Measurements from ENCODE around the gene CDC34. TPM values are rescaled to one million over a fixed set of nuclear protein-coding genes. Genes with fewer than 3 reads are reported as not detected.
"Not testable (repeated sequence)": the region's sequence is repeated elsewhere in the genome, so short reads cannot be mapped to it uniquely, and the experiment has no call there.

CDC34 gene
- polyA plus RNA-seq, 1 donor: 69.0 TPM

DNA sequence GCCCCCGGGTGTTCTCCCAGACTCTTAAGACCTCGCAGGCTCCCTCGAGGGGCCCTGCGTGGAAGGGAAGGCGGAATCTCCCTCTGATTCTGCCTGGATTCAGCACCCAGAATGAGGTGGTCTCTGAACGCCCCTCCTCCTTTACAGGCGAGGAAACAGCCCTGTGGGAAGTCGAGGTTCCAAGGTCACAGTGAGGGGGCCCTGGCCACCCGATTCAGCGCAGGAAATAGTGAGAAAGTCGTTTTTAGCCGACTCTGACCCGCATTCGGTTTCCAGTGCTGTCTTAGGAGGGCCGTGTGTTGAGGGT, 41.9 kb downstream of the CDC34 start:
- DNase-seq (ENCODE audit: low read depth): no peak

DNA sequence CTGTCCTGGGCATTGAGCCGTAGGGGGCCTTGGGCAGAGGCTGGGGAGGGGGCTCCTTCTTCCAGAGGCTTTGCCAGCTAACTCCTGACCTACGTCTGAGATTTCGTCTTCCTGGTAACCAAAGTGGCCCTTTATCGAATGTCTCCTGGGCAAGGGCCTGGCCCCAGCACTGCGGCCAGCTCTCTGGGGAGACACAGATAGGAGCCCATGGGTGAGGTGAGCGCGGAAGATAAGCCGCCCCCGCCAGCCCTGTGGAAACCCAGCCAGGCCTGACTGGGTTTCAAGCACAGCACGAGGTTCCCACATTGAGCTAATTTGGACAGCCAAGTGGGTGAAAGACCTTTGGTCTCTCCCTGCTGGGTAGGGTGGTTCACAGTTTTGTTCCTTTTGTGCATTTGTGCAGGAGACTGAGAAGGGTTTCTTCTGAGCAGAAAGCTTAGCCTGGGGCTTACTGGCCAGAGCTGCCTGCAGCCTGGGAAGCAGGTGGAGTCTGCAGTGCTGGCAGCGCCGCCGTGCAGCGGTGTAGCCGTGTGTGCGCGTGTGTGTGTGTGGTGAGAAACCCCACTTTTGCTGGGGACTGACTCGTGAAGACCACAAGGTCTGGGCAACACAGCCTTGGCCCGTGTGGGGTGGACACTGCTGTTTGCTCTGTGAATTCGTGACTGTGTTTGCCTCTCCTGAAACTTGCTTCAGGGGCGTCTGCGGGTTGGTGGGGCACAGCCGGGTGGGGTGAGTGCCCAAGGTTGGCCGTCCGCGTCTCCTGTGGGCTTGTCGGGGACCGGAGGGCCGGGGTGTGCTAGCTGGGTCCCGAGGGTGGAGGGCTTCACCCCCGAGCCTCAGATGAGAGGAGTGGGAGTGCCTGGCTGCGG, 43.3 kb downstream of the CDC34 start:
- no peak for DNase-seq (ENCODE audit: low read depth)

DNA sequence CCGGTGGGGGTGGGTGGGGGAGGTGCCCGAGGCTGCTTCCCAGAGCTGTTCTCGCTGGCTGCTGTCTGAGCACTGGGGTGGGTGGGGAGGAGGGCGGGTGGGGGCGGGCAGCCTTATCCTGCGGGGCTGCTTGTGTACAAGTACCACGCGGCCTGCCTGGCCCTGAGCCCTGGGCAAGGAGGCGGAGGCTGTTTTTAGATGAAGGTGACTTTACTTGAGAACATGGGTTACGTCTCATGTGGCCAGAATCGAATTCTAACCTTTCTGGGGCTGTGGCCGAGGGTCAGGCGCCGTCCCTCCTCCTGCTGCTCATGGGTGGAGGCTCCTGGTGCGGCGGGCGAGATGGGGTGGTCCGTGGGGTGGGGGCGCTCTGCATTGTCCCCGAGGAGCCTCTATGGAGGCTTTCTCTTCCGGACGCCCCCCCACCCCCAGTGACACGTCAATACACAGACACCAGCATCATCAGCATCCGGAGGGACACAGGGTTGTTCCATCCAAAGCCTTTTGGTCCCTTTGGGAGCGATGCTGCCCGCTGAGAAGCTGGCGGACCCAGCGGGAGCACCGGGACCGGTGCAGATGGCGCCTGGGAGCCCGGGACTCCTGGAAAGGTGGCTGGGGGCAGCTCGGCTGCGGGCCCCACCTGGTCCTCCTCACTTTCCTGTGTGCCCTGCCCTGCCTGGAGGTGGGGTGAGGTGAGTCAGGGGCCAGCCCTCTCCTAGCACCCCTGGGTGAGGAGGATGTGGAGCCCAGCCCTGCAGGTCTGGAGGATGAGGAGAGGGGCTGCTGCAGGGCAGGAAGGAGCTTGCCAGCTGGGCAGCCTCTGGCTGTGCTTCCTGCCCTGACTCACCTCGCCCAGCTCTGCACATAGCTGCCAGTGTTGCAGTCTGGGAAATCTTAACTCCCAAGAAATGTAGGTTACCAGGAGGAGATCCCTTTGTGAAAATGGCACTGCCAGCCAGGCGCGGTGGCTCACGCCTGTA, 44.3 kb downstream of the CDC34 start:
- DNase-seq (ENCODE audit: low read depth): no peak

GRCh38 chr19:576768-577438, 45.3 kb downstream of the CDC34 start:
- DNase-seq (ENCODE audit: low read depth): no peak

GRCh38 chr19:577439-578392, 46.2 kb downstream of the CDC34 start:
- DNase-seq (ENCODE audit: low read depth): no peak

DNA sequence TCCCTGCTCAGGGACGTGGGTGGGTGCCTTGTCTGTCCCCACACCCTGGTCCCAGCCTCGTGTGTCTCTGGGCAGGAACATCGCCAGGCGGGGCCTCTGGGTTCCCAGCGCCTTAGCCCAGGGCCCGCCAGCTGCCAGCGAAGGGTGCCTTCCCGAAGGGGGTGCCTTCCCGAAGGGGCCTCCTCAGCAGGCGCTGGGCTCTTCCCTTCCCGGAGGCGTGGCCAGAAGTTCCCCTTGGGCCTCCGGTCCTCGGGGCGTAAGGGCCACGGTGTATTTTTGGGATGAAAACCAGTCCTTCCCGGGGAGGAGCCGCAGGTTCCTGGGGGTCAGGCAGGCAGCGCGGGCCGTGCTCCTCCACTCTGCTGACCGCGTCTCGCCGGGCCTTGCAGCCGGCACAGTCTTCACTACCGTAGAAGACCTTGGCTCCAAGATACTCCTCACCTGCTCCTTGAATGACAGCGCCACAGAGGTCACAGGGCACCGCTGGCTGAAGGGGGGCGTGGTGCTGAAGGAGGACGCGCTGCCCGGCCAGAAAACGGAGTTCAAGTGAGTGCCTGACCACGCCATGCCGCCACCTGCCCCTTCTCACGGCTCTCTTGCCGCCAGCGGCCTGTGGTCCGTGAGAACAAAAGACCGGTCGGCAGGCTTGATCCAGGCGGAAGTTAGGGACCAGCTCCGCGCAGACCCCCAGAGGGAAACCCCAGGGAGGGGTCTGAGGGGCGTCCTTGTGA, 47.7 kb downstream of the CDC34 start:
- no peak for DNase-seq (ENCODE audit: low read depth)

DNA sequence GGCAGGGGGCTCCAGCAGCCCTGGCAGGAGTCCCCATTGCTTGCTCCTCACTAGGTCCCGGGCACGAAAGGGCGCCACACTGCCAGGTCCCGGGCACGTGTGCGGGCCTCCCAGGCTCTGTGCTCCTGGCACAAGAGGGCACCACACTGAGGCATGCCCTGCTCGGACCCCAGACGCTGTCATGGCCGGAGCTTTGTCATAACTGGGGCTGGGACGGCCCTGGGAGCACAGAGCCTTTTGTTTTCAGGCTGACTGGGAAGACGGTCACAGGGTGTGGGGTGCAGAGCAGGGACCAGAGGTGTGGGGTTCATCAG, 48.2 kb downstream of the CDC34 start:
- no peak for DNase-seq (ENCODE audit: low read depth)

- DNase-seq (ENCODE audit: low read depth): no peak
These were observed 48.8 kb downstream of the CDC34 start for GRCh38 chr19:580274-580835.

- no peak for DNase-seq (ENCODE audit: low read depth)
These were observed 50.0 kb downstream of the CDC34 start for GRCh38 chr19:581399-582111.

DNA sequence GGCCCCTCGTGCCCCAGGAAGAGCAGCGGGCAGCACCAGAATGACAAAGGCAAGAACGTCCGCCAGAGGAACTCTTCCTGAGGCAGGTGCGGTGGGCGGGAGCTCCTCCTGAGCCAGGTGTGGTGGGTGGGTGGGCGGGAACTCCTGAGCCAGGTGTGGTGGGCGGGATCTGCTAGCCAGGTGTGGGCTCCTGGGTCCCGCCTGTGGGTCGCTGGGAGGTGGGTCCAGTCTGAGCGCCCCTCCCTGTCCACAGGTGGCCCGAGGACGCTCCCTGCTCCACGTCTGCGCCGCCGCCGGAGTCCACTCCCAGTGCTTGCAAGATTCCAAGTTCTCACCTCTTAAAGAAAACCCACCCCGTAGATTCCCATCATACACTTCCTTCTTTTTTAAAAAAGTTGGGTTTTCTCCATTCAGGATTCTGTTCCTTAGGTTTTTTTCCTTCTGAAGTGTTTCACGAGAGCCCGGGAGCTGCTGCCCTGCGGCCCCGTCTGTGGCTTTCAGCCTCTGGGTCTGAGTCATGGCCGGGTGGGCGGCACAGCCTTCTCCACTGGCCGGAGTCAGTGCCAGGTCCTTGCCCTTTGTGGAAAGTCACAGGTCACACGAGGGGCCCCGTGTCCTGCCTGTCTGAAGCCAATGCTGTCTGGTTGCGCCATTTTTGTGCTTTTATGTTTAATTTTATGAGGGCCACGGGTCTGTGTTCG, 51.1 kb downstream of the CDC34 start:
- no peak for DNase-seq (ENCODE audit: low read depth)

DNA sequence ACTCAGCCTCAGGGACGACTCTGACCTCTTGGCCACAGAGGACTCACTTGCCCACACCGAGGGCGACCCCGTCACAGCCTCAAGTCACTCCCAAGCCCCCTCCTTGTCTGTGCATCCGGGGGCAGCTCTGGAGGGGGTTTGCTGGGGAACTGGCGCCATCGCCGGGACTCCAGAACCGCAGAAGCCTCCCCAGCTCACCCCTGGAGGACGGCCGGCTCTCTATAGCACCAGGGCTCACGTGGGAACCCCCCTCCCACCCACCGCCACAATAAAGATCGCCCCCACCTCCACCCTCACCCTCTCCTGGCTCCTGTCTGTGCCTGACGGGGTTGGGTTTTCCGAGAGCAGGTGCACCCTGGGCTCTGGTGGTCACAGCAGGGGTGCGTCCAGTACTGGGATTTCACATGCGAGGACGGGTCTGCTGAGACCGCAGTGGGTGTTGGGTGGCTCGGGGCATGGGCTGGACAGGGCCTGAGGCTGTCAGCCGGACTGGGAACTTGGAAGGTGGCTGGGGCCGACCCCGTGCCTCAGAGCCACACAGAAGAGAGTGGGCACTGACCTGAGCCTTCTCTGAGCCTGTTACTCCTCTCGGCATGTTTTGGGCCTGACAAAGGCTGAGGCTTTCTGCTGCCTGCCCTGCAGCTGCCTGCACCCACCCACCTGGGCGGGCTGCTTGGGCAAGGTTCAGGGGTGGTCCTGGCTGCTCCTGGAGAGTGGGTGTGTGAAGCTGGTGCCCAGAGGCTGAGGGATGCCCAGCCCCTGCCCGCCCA, 51.8 kb downstream of the CDC34 start:
- no peak for DNase-seq (ENCODE audit: low read depth)

DNA sequence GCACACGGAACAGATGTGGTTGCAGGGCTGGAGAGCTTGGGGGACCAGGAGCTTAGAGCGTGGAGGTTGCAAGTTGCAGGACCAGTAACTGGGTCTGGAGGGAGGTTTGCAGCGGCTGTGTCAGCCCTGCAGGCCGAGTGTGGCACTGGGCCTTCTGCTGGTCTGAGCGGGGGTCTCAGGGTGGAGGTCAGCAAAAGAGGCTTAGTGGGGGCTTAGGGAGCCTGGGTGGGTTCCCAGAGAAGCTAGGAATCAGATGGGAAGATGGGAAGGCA, 52.3 kb downstream of the CDC34 start:
- no peak for DNase-seq (ENCODE audit: low read depth)

DNA sequence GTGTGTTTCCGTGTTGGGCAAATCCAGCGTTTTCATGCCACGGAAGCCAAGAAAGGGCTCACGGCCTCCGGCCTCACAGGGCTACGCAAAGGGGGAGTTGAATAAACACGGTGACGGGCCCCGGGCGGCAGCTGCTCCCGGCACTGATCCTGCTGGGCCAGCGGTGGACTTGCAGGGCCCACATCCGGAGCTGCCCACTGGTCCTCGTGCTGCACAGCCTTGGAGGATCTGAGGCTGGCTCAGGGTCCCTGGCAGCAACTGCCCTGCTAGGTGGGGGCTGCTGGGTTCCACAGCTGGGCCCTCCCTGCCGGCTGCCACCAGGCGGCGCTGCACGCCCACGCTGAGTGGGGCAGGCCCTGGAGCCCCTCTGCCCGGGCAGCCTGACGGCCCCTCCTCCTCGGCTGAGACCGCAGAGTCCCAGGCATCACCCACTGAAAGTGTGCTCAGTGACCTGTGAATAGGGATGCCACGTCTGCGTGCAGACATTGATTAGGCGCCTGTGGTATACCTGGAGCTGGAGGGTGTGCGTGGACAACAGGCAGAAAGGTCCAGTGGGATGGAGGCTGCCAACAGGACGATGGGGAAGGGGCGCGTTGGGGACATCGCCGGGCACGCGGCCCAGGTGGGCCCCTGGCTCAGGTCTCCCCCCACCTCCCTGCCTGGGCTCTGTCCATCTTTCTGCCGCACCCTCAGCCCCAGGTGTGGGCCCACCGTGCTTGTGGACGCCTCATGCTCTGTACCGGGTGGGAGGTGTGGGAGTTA, 52.9 kb downstream of the CDC34 start:
- no peak for DNase-seq (ENCODE audit: low read depth)

DNA sequence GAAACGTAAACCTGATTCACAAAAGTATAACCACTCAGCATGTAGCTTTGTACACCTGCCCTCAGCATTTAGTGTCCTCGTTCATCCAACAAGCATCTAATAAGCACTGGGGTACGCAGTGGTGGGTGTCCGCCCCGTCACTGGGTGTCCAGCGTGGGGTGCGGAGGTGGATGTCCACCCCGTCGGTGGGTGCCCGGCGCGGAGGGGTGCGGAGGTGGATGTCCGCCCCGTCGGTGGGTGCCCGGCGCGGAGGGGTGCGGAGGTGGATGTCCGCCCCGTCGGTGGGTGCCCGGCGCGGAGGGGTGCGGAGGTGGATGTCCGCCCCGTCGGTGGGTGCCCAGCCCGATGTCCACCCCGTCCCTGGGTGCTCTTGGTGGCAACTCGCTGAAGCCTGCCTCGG, 53.6 kb downstream of the CDC34 start:
- not testable (repeated sequence) for DNase-seq (ENCODE audit: low read depth)

DNA sequence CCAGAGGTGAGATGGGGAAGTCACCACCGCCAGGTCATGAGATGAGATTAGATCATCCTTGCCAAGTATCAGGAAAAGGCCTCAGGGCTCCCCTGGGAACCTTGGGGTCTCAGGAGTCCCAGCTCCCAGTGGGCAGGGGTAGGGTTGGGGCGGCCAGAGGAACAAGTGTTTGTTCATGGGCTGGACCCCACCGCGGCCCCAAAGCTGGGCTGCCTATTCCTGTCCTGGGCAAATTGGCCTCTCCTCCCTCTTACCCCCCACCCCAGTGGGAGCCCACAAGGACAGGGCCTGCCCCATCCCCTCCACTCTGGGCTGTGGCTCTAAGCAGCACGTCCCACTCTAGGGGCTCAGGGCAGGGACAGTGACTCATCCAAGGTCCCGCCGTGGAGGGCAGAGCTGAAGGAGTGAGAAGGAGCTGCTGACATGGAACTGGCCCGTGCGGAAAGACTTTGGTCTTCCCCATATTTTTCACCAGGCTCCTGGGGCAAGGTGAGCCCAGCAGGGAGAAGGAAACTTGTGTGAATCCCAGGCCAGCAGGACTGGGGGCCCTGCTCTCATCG, 54.1 kb downstream of the CDC34 start:
- DNase-seq (ENCODE audit: low read depth): no peak

- DNase-seq (ENCODE audit: low read depth): no peak
These were observed 56.7 kb downstream of the CDC34 start for GRCh38 chr19:588093-588740.
